Natural killer cell (primary cell): ENCODE measurements around the gene HLA-DRB5. TPM values are rescaled to one million over a fixed set of nuclear protein-coding genes. Genes with fewer than 3 reads are reported as not detected.

ENCODE experiments used
- ATAC-seq, 3 donors: fragments of 150-1000 bp in 2 of 3; fragments of 200-7000 bp in 1 of 3; cut with Tn5 transposase; 1 replicate in 1 of 3; 2 replicates in 2 of 3; pipeline ENCODE4 v1.10.0; 2021; ENCODE audit warnings: mild to moderate bottlenecking in 2 of 3, moderate library complexity in 2 of 3
- DNase-seq, 2 donors: peaks; one replicate each; pipeline versions ENCODE4 v3.0.0 to v3.0.0-alpha.2; 2013 to 2021; ENCODE audit warnings: mixed read lengths in 1 of 2
- H3K27ac ChIP-seq: one replicate; pipeline ENCODE4 v1.5.1; 2013; ENCODE audit warnings: mild to moderate bottlenecking, low read length
- H3K27me3 ChIP-seq: one replicate; pipeline ENCODE4 v1.6.1; 2013; ENCODE audit warnings: low read length; ENCODE audit not compliant: control insufficient read depth, insufficient read depth
- H3K36me3 ChIP-seq: one replicate; pipeline ENCODE4 v1.6.1; 2013; ENCODE audit warnings: low read length; ENCODE audit not compliant: control insufficient read depth, insufficient read depth
- H3K4me1 ChIP-seq: one replicate; pipeline ENCODE4 v1.6.1; 2013; ENCODE audit warnings: low read length; ENCODE audit not compliant: control insufficient read depth, insufficient read depth
- H3K4me3 ChIP-seq: one replicate; pipeline ENCODE4 v1.5.1; 2013; ENCODE audit warnings: low read length
- H3K9me3 ChIP-seq: one replicate; pipeline ENCODE4 v1.6.1; 2013; ENCODE audit warnings: low read length; ENCODE audit not compliant: control insufficient read depth, insufficient read depth
- H3K27ac Mint-ChIP-seq, 2 donors: one replicate each; pipeline ENCODE4 v1.8.0; 2022; ENCODE audit warnings: mild to moderate bottlenecking in 2 of 2, mixed read lengths in 2 of 2, moderate library complexity in 1 of 2
- H3K27me3 Mint-ChIP-seq, 2 donors: one replicate each; pipeline ENCODE4 v1.8.0; 2022; ENCODE audit warnings: low read depth in 2 of 2, mixed read lengths in 2 of 2
- H3K36me3 Mint-ChIP-seq: one replicate; pipeline ENCODE4 v1.8.0; 2022; ENCODE audit warnings: mixed read lengths
- H3K4me1 Mint-ChIP-seq, 2 donors: one replicate each; pipeline ENCODE4 v1.8.0; 2022; ENCODE audit warnings: mixed read lengths in 2 of 2
- H3K4me3 Mint-ChIP-seq: one replicate; pipeline ENCODE4 v1.8.0; 2022; ENCODE audit warnings: mild to moderate bottlenecking, moderate library complexity, mixed read lengths
- H3K9me3 Mint-ChIP-seq, 2 donors: one replicate each; pipeline ENCODE4 v1.8.0; 2022; ENCODE audit warnings: mixed read lengths in 2 of 2
- CTCF ChIP-seq: fragments of 200-600 bp; IDR thresholded peaks from one replicate; pipeline ENCODE4 v1.8.0; 2022; ENCODE audit warnings: antibody characterized with exemption
- WGBS: methylation state at CpG from one replicate; pipeline ENCODE4 v1.1.7; 2013; ENCODE audit warnings: missing lambda C conversion rate; ENCODE audit not compliant: insufficient coverage; 5-methylcytosine and 5-hydroxymethylcytosine counted together
- intact Hi-C: fragments of 100-400 bp; cut with micrococcal nuclease; formaldehyde crosslinking; loops from one replicate; pipeline ENCODE4 v1.14.2; 2022
- total RNA-seq, 4 donors: library from RNA; stranded (reverse); fragments of 120-200 nt in 1 of 4; gene quantifications; one replicate each; pipeline versions ENCODE4 v1.2.3 to v1.2.4, GENCODE V29; 2013 to 2022

HLA-DRB5 gene
- total RNA-seq, 3 donors from 2014 or later (not counting 1 experiment from before 2014, with no cell fraction given), result 17.9 to 48.5 (median 25.6) TPM

GRCh38 chr6:32554116-32554965 is 24.3 kb upstream of the HLA-DRB5 start:
- DNase-seq (no peak), ATAC-seq (no peak)
- no peaks in the 10 kb centered on the region for H3K27me3 ChIP-seq
- peaks cover 3% of the 10 kb centered on the region for H3K36me3 ChIP-seq
- Mint-ChIP-seq H3K27ac (no peak overlapping the region), H3K4me1 (peaks cover 0 to 11% of the 10 kb centered on the region in 2 donors), H3K27me3 (peaks cover 0 to 25% of the 10 kb centered on the region in 2 donors), H3K4me3 (no peak overlapping the region), H3K9me3 (no peaks in the 10 kb centered on the region), H3K36me3 (no peaks in the 10 kb centered on the region)
- H3K4me3 ChIP-seq, result no peak overlapping the region
- H3K9me3 ChIP-seq, result no peaks in the 10 kb centered on the region
- H3K4me1 ChIP-seq, result no peaks in the 10 kb centered on the region
- WGBS, result 81% methylated on average over 5 of the region's 9 CpGs
- no peak for TF ChIP-seq CTCF
- H3K27ac ChIP-seq, result no peak overlapping the region
- intact Hi-C loops, result no loop called here

- no peak for TF ChIP-seq CTCF
- Mint-ChIP-seq H3K9me3 (no peaks in the 10 kb centered on the region), H3K4me3 (no peak overlapping the region), H3K36me3 (no peaks in the 10 kb centered on the region), H3K27me3 (peaks cover 0 to 19% of the 10 kb centered on the region in 2 donors), H3K4me1 (peaks cover 0 to 6% of the 10 kb centered on the region in 2 donors), H3K27ac (no peak overlapping the region)
- Histone ChIP-seq H3K27me3 (no peaks in the 10 kb centered on the region), H3K4me3 (no peak overlapping the region), H3K27ac (no peak overlapping the region), H3K9me3 (no peaks in the 10 kb centered on the region), H3K4me1 (no peaks in the 10 kb centered on the region), H3K36me3 (peaks cover 3% of the 10 kb centered on the region)
- DNase-seq (no peak), ATAC-seq (no peak)
- WGBS, result 62% methylated on average over 2 of the region's 5 CpGs
- intact Hi-C loops, result no loop called here
Observed at GRCh38 chr6:32553037-32553742, 23.1 kb upstream of the HLA-DRB5 start.

GRCh38 chr6:32551410-32551809 is 21.3 kb upstream of the HLA-DRB5 start:
- Mint-ChIP-seq H3K4me3 (no peak overlapping the region), H3K4me1 (peaks cover 5 to 12% of the 10 kb centered on the region in 2 donors), H3K27ac (no peak overlapping the region), H3K9me3 (no peaks in the 10 kb centered on the region), H3K27me3 (peaks cover 0 to 13% of the 10 kb centered on the region in 2 donors), H3K36me3 (no peaks in the 10 kb centered on the region)
- 100% methylated on average over 1 of the region's 5 CpGs for WGBS
- Histone ChIP-seq H3K4me1 (no peaks in the 10 kb centered on the region), H3K36me3 (peaks cover 3% of the 10 kb centered on the region), H3K4me3 (no peak overlapping the region), H3K9me3 (no peaks in the 10 kb centered on the region), H3K27me3 (no peaks in the 10 kb centered on the region), H3K27ac (no peak overlapping the region)
- intact Hi-C loops, result no loop called here
- DNase-seq, result no peak
- TF ChIP-seq CTCF, result no peak
- ATAC-seq, result no peak
